Tibial nerve (tissue), 4 donors: ENCODE results near the gene SMIM38. TPM values are rescaled to one million over a fixed set of nuclear protein-coding genes. Genes with fewer than 3 reads are reported as not detected.

ENCODE experiments used
- DNase-seq, 2 donors: peaks; one replicate each; pipeline ENCODE4 v3.0.0-alpha.2; 2019; ENCODE audit warnings: low spot score in 2 of 2
- H3K27ac ChIP-seq, 4 donors: fragments of 200-600 bp; sonication (generic) in 3 of 4; one replicate each; pipeline ENCODE4 v1.5.1; 2017 to 2019; ENCODE audit warnings: mild to moderate bottlenecking in 1 of 4
- H3K27me3 ChIP-seq, 2 donors: fragments of 200-600 bp; sonication (generic) in 1 of 2; one replicate each; pipeline versions ENCODE4 v1.5.1 to v1.6.0; 2017 to 2019
- H3K36me3 ChIP-seq, 3 donors: fragments of 200-600 bp; sonication (generic); one replicate each; pipeline ENCODE4 v1.5.1; 2018 to 2019
- H3K4me1 ChIP-seq, 4 donors: fragments of 200-600 bp; sonication (generic) in 3 of 4; one replicate each; pipeline ENCODE4 v1.5.1; 2017 to 2019
- H3K4me3 ChIP-seq, 4 donors: fragments of 200-600 bp; sonication (generic) in 3 of 4; one replicate each; pipeline ENCODE4 v1.5.1; 2017 to 2019; ENCODE audit warnings: mild to moderate bottlenecking in 1 of 4, moderate library complexity in 1 of 4
- H3K9me3 ChIP-seq, 4 donors: fragments of 200-600 bp; sonication (generic) in 3 of 4; one replicate each; pipeline ENCODE4 v1.5.1; 2017 to 2019
- EP300 ChIP-seq, 2 donors: sonication (generic); formaldehyde crosslinking; IDR thresholded peaks; one replicate each; pipeline ENCODE4 v1.6.1; 2017; ENCODE audit warnings: antibody characterized with exemption in 2 of 2, mild to moderate bottlenecking in 1 of 2
- POLR2A ChIP-seq, 2 donors: fragments of 450-650 bp; IDR thresholded peaks; one replicate each; pipeline ENCODE4 v1.6.1; 2017; ENCODE audit warnings: antibody characterized with exemption in 2 of 2, mild to moderate bottlenecking in 2 of 2, moderate library complexity in 2 of 2
- WGBS, 2 donors: methylation state at CpG; one replicate each; pipeline ENCODE4 v1.1.5; 2018; 5-methylcytosine and 5-hydroxymethylcytosine counted together
- total RNA-seq, 4 donors: library from RNA; depleted of rRNA; stranded (reverse); fragments of >200 nt; gene quantifications; one replicate each; pipeline ENCODE4 v1.1.0, GENCODE V29; 2016
- TF ChIP-seq, protein P1 (sequence below), 5 experiments: fragments of 200-600 bp in 3 of 5; fragments of 450-650 bp in 2 of 5; sonication (generic) in 3 of 5; IDR thresholded peaks; one replicate each; pipeline ENCODE4 v1.5.1; 2016 to 2019; ENCODE audit warnings: antibody characterized with exemption in 5 of 5, mild to moderate bottlenecking in 3 of 5, moderate library complexity in 2 of 5

Gene SMIM38
- total RNA-seq, 4 donors from 2014 or later = 3.3 to 4.6 (median 4.1) TPM

DNA sequence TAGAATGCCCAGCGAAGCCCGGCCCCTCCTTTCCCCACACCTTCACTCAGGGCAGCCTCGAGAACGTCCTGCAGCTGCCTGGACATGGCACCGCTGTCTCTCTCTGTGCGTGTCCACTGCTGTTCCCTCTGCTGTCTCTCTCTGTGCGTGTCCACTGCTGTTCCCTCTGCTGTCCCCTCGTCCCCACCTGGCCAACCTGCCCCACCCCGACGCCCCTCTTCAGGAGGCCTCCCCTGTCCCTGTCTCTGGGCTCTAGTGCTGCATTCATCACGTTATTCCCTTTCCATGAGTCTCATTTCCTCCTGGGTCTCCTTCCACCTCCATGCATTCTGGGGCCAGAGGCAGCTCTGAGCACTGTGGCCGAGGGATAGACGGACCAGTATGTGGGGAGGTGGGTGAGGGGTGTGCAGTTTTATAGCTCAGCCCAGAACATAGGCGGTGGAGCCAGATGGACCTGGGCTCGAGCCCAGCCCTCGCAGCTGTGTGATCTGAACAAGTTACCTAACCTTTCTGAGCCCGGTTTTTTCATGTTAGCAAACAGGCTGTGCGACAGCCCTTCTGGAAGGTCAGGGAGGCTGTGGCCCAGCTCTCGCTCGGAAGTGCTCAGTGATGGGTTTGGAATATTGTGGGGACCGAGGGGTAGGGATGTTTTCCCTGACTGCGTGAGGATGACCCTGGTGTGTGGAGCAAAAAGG, 41.9 kb upstream of the SMIM38 start:
- H3K36me3 ChIP-seq = peaks cover 0 to 4% (median 0%) of the 10 kb centered on the region in 3 donors
- H3K4me1 ChIP-seq = peaks cover 0 to 22% (median 0%) of the 10 kb centered on the region in 4 donors
- no peaks in the 10 kb centered on the region for H3K9me3 ChIP-seq
- no peak overlapping the region for H3K4me3 ChIP-seq
- no peak overlapping the region for H3K27ac ChIP-seq
- DNase-seq = no peak
- H3K27me3 ChIP-seq = no peaks in the 10 kb centered on the region
- WGBS, 2 donors = 83 to 85% methylated on average over 22 of the region's 22 CpGs
- TF ChIP-seq EP300 (IDR thresholded peaks at IDR 0.05) (no peak), POLR2A (IDR thresholded peaks at IDR 0.05) (no peak)
- TF ChIP-seq, protein P1, sequence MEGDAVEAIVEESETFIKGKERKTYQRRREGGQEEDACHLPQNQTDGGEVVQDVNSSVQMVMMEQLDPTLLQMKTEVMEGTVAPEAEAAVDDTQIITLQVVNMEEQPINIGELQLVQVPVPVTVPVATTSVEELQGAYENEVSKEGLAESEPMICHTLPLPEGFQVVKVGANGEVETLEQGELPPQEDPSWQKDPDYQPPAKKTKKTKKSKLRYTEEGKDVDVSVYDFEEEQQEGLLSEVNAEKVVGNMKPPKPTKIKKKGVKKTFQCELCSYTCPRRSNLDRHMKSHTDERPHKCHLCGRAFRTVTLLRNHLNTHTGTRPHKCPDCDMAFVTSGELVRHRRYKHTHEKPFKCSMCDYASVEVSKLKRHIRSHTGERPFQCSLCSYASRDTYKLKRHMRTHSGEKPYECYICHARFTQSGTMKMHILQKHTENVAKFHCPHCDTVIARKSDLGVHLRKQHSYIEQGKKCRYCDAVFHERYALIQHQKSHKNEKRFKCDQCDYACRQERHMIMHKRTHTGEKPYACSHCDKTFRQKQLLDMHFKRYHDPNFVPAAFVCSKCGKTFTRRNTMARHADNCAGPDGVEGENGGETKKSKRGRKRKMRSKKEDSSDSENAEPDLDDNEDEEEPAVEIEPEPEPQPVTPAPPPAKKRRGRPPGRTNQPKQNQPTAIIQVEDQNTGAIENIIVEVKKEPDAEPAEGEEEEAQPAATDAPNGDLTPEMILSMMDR (IDR thresholded peaks at IDR 0.05) = no peak

DNA sequence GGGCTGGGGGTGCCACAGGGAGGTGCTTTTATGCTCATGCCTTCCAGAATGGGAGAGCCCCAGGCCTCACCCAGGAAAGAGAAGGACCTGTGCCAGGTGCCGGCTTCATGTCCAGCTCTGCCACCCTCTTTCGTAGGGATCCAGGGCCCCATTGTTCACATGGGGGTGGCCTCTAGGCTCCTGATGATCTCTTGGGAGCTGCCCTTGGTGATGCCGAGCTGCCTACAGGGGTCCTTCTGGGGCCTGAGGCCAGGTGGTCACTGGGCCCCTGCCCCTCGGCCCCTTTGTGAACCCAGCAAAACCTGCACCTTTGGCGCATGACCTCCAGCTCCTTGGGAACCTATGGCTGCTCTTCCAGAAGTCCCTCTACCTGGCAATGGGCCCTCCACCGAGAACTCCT, 41.4 kb upstream of the SMIM38 start:
- TF ChIP-seq POLR2A (IDR thresholded peaks at IDR 0.05) (no peak), EP300 (IDR thresholded peaks at IDR 0.05) (no peak)
- TF ChIP-seq, protein P1 (IDR thresholded peaks at IDR 0.05) = no peak

DNA sequence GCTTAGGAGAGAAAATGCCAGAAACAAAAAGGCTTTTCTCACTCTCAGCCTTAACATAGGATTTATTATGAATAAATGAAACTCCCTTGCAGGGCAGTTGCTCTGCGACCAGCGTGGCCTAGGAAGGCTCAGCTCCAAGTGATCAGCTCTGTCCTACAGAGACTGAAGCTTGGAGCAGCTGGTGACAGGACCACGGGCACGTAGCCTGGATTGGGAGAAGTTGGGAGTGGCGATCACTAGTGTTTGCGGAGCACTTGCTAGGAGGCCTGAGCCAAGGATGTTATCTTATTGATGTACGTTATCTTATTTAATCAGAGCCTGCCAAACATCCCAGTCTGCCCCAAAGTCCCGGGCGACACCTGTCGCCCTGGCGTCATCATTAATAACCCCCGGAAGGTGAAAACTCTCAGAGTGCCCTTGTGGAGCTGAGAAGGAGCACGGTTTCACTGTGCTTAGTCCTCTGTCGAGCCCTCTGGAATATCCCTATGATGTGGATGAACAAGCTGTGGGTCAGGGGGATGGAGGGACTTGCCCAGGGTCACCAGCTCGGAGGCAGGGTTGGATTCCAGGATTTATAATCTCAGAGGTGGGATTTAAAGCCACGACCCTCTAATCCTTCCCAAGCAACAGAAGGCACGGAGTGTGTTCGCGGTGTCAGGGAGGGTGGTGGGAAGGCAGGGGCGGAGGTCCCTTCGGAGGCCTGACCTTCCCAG, 40.8 kb upstream of the SMIM38 start:
- Histone ChIP-seq H3K4me1 (peaks cover 0 to 22% (median 0%) of the 10 kb centered on the region in 4 donors), H3K27ac (peak overlapping the region in 1 of 4 donors; percentile 45), H3K9me3 (peaks cover 0 to 6% (median 0%) of the 10 kb centered on the region in 4 donors), H3K4me3 (no peak overlapping the region), H3K36me3 (no peaks in the 10 kb centered on the region), H3K27me3 (no peaks in the 10 kb centered on the region)
- no peak for DNase-seq
- 75 to 78% methylated on average over 20 to 21 of the region's 21 CpGs for WGBS, 2 donors
- TF ChIP-seq, protein P1 (IDR thresholded peaks at IDR 0.05) = no peak
- TF ChIP-seq POLR2A (IDR thresholded peaks at IDR 0.05) (no peak), EP300 (IDR thresholded peaks at IDR 0.05) (no peak)

More for the DNA sequence above, 41.4 kb upstream of the SMIM38 start:
- no peak for DNase-seq
- H3K9me3 ChIP-seq = peaks cover 0 to 4% (median 0%) of the 10 kb centered on the region in 4 donors
- H3K27me3 ChIP-seq = no peaks in the 10 kb centered on the region
- 81 to 87% methylated on average over 3 to 6 of the region's 6 CpGs for WGBS, 2 donors
- no peaks in the 10 kb centered on the region for H3K36me3 ChIP-seq
- H3K4me1 ChIP-seq = peaks cover 0 to 22% (median 0%) of the 10 kb centered on the region in 4 donors
- no peak overlapping the region for H3K4me3 ChIP-seq
- H3K27ac ChIP-seq = no peak overlapping the region

DNA sequence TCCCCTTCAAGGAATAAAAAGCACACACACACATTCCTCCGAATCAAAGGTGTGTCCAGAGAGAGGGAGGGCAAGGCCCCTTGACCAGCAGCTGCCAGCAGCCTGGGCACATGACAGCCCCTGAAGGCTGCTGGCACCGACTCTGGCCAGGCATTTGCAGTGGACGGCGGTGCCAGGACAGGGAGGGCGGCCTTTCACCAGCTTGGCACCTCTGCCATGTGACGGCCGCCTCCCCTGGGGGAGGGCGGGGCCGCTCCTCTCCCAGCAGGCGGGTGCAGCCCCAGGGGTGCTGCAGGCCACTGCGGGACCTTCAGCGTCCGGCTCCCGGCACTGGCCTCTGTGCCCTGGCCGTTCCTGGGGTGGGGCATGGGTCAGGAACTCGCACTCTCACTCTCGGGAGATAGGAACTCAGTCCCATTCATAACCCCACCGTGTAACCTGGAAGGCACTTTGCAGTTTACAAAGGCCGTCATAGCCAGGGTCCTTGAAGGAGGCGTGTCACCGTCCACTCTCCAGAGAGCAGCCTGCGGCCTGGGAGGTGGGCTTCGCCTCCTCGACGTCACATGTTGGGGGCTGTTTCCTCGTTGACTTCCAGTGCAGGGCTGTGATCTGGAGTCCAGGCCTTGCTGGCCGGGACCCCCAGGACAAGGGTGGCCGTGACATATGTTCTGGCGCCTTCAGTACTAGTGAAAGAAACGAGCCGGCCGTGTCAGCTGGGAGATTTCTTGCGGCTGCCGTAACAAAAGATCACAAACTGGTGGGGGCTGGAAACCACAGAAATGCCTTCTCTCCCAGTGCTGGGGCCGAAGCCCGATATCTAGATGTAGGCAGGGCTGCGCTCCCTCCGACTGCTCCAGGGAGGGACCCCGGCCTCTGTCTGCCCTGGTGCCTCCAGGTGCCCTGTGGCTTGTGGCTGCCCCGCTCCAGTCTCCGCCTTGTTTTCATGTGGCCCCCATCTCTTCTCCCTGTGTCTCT, 39.9 kb upstream of the SMIM38 start:
- no peak for TF ChIP-seq EP300 (IDR thresholded peaks at IDR 0.05)
- no peak for TF ChIP-seq POLR2A (IDR thresholded peaks at IDR 0.05)
- TF ChIP-seq, protein P1 (IDR thresholded peaks at IDR 0.05) = no peak
- DNase-seq = no peak
- peaks cover 0 to 6% (median 0%) of the 10 kb centered on the region in 4 donors for H3K9me3 ChIP-seq
- H3K4me1 ChIP-seq = peaks cover 0 to 22% (median 0%) of the 10 kb centered on the region in 4 donors
- WGBS, 2 donors = 58 to 77% methylated on average over 22 to 32 of the region's 41 CpGs
- H3K27me3 ChIP-seq = no peaks in the 10 kb centered on the region
- no peak overlapping the region for H3K4me3 ChIP-seq
- no peaks in the 10 kb centered on the region for H3K36me3 ChIP-seq
- peak overlapping the region in 1 of 4 donors; percentile 45 for H3K27ac ChIP-seq
